GM12878 (cell line): ENCODE data around the gene TECPR1. TPM values are rescaled to one million over a fixed set of nuclear protein-coding genes. Genes with fewer than 3 reads are reported as not detected.

Experiments used
- ATAC-seq: fragments of 200-7000 bp; cut with Tn5 transposase; 3 replicates; pipeline ENCODE4 v1.9.1; 2020; ENCODE audit warnings: mild to moderate bottlenecking, moderate library complexity
- BruUV-seq: library from RNA; stranded (reverse); fragments of 400-500 nt; replicated peaks from 2 replicates; lab custom pipeline; 2021; lab: Mats Ljungman, UMichigan
- CTCF ChIA-PET: fragments of 300-600 bp; sonication (Branson Sonifier 250); formaldehyde crosslinking; extraction: SDS; loops from one replicate; lab custom pipeline; 2021; ENCODE audit warnings: inconsistent platforms; lab: Yijun Ruan, JAX
- POLR2A ChIA-PET: fragments of 350-600 bp; formaldehyde crosslinking; extraction: SDS; loops from one replicate; lab custom pipeline; 2021; ENCODE audit warnings: inconsistent platforms; lab: Charles Lee
- RAD21 ChIA-PET: fragments of 300-600 bp; sonication (Branson Sonifier 250); formaldehyde crosslinking; loops from one replicate; lab custom pipeline; 2023; ENCODE audit warnings: antibody characterized with exemption; ENCODE audit not compliant: unreplicated experiment; lab: Charles Lee
- SMC1A ChIA-PET: fragments of 300-600 bp; sonication (Branson Sonifier 250); formaldehyde crosslinking; loops from one replicate; lab custom pipeline; 2023; ENCODE audit not compliant: unreplicated experiment, uncharacterized antibody; lab: Charles Lee
- DNase-seq: peaks from one replicate; pipeline ENCODE4 v3.0.0-alpha.2; 2011; ENCODE audit warnings: low read depth, low spot score
- FAIRE-seq: peaks from 3 replicates; lab custom pipeline; 2011; peaks lifted over from hg19 to GRCh38; lab: Jason Lieb, UNC
- H2AFZ ChIP-seq: 2 replicates; pipeline ENCODE4 v1.6.0; 2011; ENCODE audit warnings: low read depth, low read length, control low read depth; ENCODE audit not compliant: control insufficient read depth
- H3K27ac ChIP-seq: 2 replicates; pipeline ENCODE4 v1.5.1; 2011; ENCODE audit warnings: control low read depth; ENCODE audit not compliant: control insufficient read depth, insufficient read depth
- H3K27me3 ChIP-seq, 2 experiments: replicated peaks in 1 of 2; 2 replicates each; pipeline versions ENCODE4 v1.6.0 to v1.6.1; 2011; ENCODE audit warnings: low read length in 1 of 2; ENCODE audit not compliant: control insufficient read depth in 2 of 2, insufficient read depth in 2 of 2
- H3K36me3 ChIP-seq, 2 experiments: 2 replicates each; pipeline ENCODE4 v1.5.1; 2011; ENCODE audit warnings: low read length in 1 of 2; ENCODE audit not compliant: control insufficient read depth in 2 of 2, insufficient read depth in 2 of 2
- H3K4me1 ChIP-seq: 2 replicates; pipeline ENCODE4 v1.6.1; 2011; ENCODE audit warnings: mild to moderate bottlenecking, low read length, moderate library complexity, mixed read lengths; ENCODE audit not compliant: control insufficient read depth, insufficient read depth
- H3K4me2 ChIP-seq: 2 replicates; pipeline ENCODE4 v1.6.0; 2011; ENCODE audit warnings: control low read depth; ENCODE audit not compliant: control insufficient read depth, insufficient read depth
- H3K4me3 ChIP-seq: fragments of 200-600 bp; sonication (generic); 2 replicates; pipeline ENCODE4 v1.5.1; 2016
- H3K79me2 ChIP-seq: 2 replicates; pipeline ENCODE4 v1.6.0; 2011; ENCODE audit warnings: low read length; ENCODE audit not compliant: control insufficient read depth, insufficient read depth
- H3K9ac ChIP-seq: 2 replicates; pipeline ENCODE4 v1.8.0; 2011; ENCODE audit warnings: low read length, control low read depth, mixed read lengths; ENCODE audit not compliant: control insufficient read depth, insufficient read depth
- H3K9me3 ChIP-seq: replicated peaks from 3 replicates; pipeline ENCODE4 v1.5.1; 2011; ENCODE audit warnings: mild to moderate bottlenecking, low read length; ENCODE audit not compliant: control insufficient read depth, insufficient read depth
- H4K20me1 ChIP-seq: 2 replicates; pipeline ENCODE4 v1.6.0; 2011; ENCODE audit not compliant: control insufficient read depth, insufficient read depth
- BCLAF1 ChIP-seq: fragments of 450-650 bp; IDR thresholded peaks from 2 replicates; pipeline ENCODE4 v1.6.1; 2017; ENCODE audit warnings: antibody characterized with exemption, mild to moderate bottlenecking, moderate library complexity
- CEBPB ChIP-seq, 2 experiments: fragments of 150-350 bp in 1 of 2; IDR thresholded peaks; 2 replicates each; pipeline ENCODE4 v1.6.1; 2012 to 2014; ENCODE audit warnings: low read depth in 2 of 2, low read length in 2 of 2, borderline replicate concordance in 1 of 2, inconsistent platforms in 1 of 2
- CTCF ChIP-seq, 3 experiments: IDR thresholded peaks in 2 of 3; conservative IDR thresholded peaks in 1 of 3; 2 replicates each; pipeline ENCODE4 v1.5.1; 2011; ENCODE audit warnings: low read depth in 3 of 3, low read length in 3 of 3, mild to moderate bottlenecking in 3 of 3, control low read depth in 2 of 3, moderate library complexity in 2 of 3, inconsistent platforms in 1 of 3, mixed read lengths in 1 of 3; ENCODE audit not compliant: control insufficient read depth in 2 of 3, insufficient read depth in 1 of 3; ENCODE audit errors: extremely low read depth in 1 of 3
- JUNB ChIP-seq: IDR thresholded peaks from 2 replicates; pipeline ENCODE4 v1.6.1; 2016; ENCODE audit warnings: antibody characterized with exemption, mild to moderate bottlenecking
- MTA3 ChIP-seq: IDR thresholded peaks from 2 replicates; pipeline ENCODE4 v1.6.1; 2012; ENCODE audit warnings: low read length, inconsistent platforms, borderline replicate concordance
- SP1 ChIP-seq: IDR thresholded peaks from one replicate; pipeline ENCODE4 v1.6.1; 2011; ENCODE audit warnings: low read depth, low read length
- YBX1 ChIP-seq: fragments of 450-650 bp; IDR thresholded peaks from 2 replicates; pipeline ENCODE4 v1.6.1; 2016; ENCODE audit warnings: antibody characterized with exemption
- WGBS: methylation state at CpG from one replicate; pipeline ENCODE4 v1.1.6; 2016; ENCODE audit warnings: low lambda C conversion rate; ENCODE audit not compliant: insufficient replicate concordance, insufficient coverage; ENCODE audit errors: missing lambda C conversion rate; 5-methylcytosine and 5-hydroxymethylcytosine counted together
- in situ Hi-C: fragments of 300-500 bp; cut with MboI; formaldehyde crosslinking; loops from 9 replicates; pipeline ENCODE4 v1.14.3; 2018; ENCODE audit warnings: mixed read lengths
- intact Hi-C: fragments of 100-400 bp; cut with micrococcal nuclease; formaldehyde crosslinking; loops from one replicate; pipeline ENCODE4 v1.14.2; 2022; ENCODE audit not compliant: unreplicated experiment
- polyA plus RNA-seq, 11 experiments: library from polyadenylated mRNA; depleted of rRNA in 4 of 11; unstranded in 6 of 11; stranded (reverse) in 5 of 11; fragments of >200 nt; fragmentation: Nextera tagmentation in 4 of 11; fragmentation: Illumina TruSeq in 1 of 11; extraction: Ambion mirVana in 4 of 11; extraction: Trizol in 1 of 11; gene quantifications; 1 replicate in 1 of 11; 2 replicates in 10 of 11; pipeline versions ENCODE4 v1.2.1 to v1.2.3, GENCODE V29; 2011 to 2016; ENCODE audit warnings: inconsistent platforms in 2 of 11, missing spikeins in 2 of 11, low read depth in 1 of 11
- total RNA-seq, 4 experiments: library from RNA; depleted of rRNA in 3 of 4; stranded (reverse); fragments of >200 nt in 3 of 4; fragmentation: Illumina TruSeq in 1 of 4; extraction: Trizol in 1 of 4; gene quantifications; 2 replicates each; pipeline versions ENCODE4 v1.2.1 to v1.2.3, GENCODE V29; 2013 to 2021

The TECPR1 gene
- total and polyA plus RNA-seq, 10 of the 15 experiments (the other 5 are each of a cell fraction or from before 2014, with no cell fraction given): 0.26 to 16.8 (median 4.2) TPM

- ChIA-PET POLR2A (no interaction called here), RAD21 (no interaction called here), SMC1A (no interaction called here), CTCF (no interaction called here)
- no peak for TF ChIP-seq SP1
- no peak for TF ChIP-seq JUNB
- no peak for TF ChIP-seq MTA3
- no peak for TF ChIP-seq BCLAF1
- no peak for TF ChIP-seq YBX1
- no peak for TF ChIP-seq CTCF (IDR thresholded peaks at IDR 0.05 in 2 of 3, conservative IDR thresholded peaks at IDR 0.05 in 1 of 3; ENCODE audit: control insufficient read depth in 2 of 3, extremely low read depth in 1 of 3, insufficient read depth in 1 of 3, low read depth in 3 of 3, low read length in 3 of 3)
- TF ChIP-seq CEBPB (IDR thresholded peaks at IDR 0.05; ENCODE audit: borderline replicate concordance in 1 of 2, low read depth in 2 of 2, low read length in 2 of 2): no peak
- no TSS peak for BruUV-seq
- Histone ChIP-seq H3K27me3 (no peaks in the 10 kb centered on the region), H3K27ac (no peak overlapping the region), H3K79me2 (no peaks in the 10 kb centered on the region), H2AFZ (no peak overlapping the region), H3K9me3 (no peaks in the 10 kb centered on the region), H3K4me1 (0 out of 2 replicates have a peak, but pooled peaks cover 2% of the 10 kb centered on the region), H3K9ac (no peak overlapping the region), H3K4me3 (no peak overlapping the region), H3K4me2 (no peak overlapping the region), H4K20me1 (no peaks in the 10 kb centered on the region; the same call in 1 of the 2 replicates), H3K36me3 (no peaks in the 10 kb centered on the region)
- no peak for DNase-seq
- FAIRE-seq: no peak
- in situ Hi-C loops: no loop called here
- WGBS: 76% methylated on average over 5 of the region's 5 CpGs
- intact Hi-C loops: no loop called here
- no peak for ATAC-seq
Measured at GRCh38 chr7:98276241-98276761, 24.3 kb upstream of the TECPR1 start.
